GM20000 (cell line): ENCODE results near the gene PRPSAP1.

Source experiments
- DNase-seq: peaks from one replicate; pipeline ENCODE4 v3.0.0; 2012; ENCODE audit warnings: low spot score
- CTCF ChIP-seq: IDR thresholded peaks from 2 replicates; pipeline ENCODE4 v1.5.1; 2012; ENCODE audit warnings: mild to moderate bottlenecking, control low read depth; ENCODE audit errors: extremely low read depth, missing control alignments

The PRPSAP1 gene

GRCh38 chr17:76297436-76297835, 56.3 kb downstream of the PRPSAP1 start:
- TF ChIP-seq CTCF = no peak
- no peak for DNase-seq

- no peak for TF ChIP-seq CTCF
- no peak for DNase-seq
Measured at GRCh38 chr17:76296889-76297288, 56.8 kb downstream of the PRPSAP1 start.

GRCh38 chr17:76296186-76296585, 57.5 kb downstream of the PRPSAP1 start:
- no peak for DNase-seq
- TF ChIP-seq CTCF = no peak

- DNase-seq = no peak
- TF ChIP-seq CTCF = no peak
Measured at GRCh38 chr17:76293106-76293505, 60.6 kb downstream of the PRPSAP1 start.

- no peak for DNase-seq
- TF ChIP-seq CTCF = no peak
Measured at GRCh38 chr17:76292567-76292966, 61.1 kb downstream of the PRPSAP1 start.

- no peak for DNase-seq
- TF ChIP-seq CTCF = no peak
Measured at GRCh38 chr17:76281573-76282371, 71.9 kb downstream of the PRPSAP1 start.

GRCh38 chr17:76280650-76281049, 73.1 kb downstream of the PRPSAP1 start:
- TF ChIP-seq CTCF = no peak

More at GRCh38 chr17:76280650-76281049, 73.1 kb downstream of the PRPSAP1 start:
- no peak for DNase-seq
